A673 (cell line): ENCODE results near the gene CPTP. TPM values are rescaled to one million over a fixed set of nuclear protein-coding genes. Genes with fewer than 3 reads are reported as not detected.

Experiments
- BruUV-seq: library from RNA; stranded (reverse); fragments of 400-500 nt; replicated peaks from 2 replicates; lab custom pipeline; 2021; lab: Mats Ljungman, UMichigan
- CTCF ChIA-PET: fragments of 300-600 bp; sonication (Branson Sonifier 250); formaldehyde crosslinking; loops from one replicate; lab custom pipeline; 2022; ENCODE audit warnings: antibody characterized with exemption; lab: Charles Lee
- POLR2A ChIA-PET: fragments of 300-600 bp; sonication (Branson Sonifier 250); formaldehyde crosslinking; loops from one replicate; lab custom pipeline; 2022; ENCODE audit warnings: antibody characterized with exemption; ENCODE audit not compliant: low non-redundant PET; lab: Charles Lee
- DNase-seq: peaks from one replicate; pipeline ENCODE4 v3.0.0-alpha.2; 2015; ENCODE audit warnings: low spot score
- H3K27ac ChIP-seq: fragments of 200-600 bp; sonication (generic); 2 replicates; pipeline ENCODE4 v1.5.1; 2016; ENCODE audit warnings: mixed run types, low read depth, mild to moderate bottlenecking, mixed read lengths, antibody characterized with exemption, low read length; ENCODE audit not compliant: poor library complexity, severe bottlenecking
- H3K27me3 ChIP-seq: fragments of 200-600 bp; sonication (generic); replicated peaks from 2 replicates; pipeline ENCODE4 v1.6.1; 2017; ENCODE audit warnings: mixed run types, low read depth, mild to moderate bottlenecking, mixed read lengths, antibody characterized with exemption, low read length; ENCODE audit not compliant: insufficient read depth, poor library complexity
- H3K36me3 ChIP-seq: fragments of 200-600 bp; sonication (generic); 2 replicates; pipeline ENCODE4 v1.6.1; 2016; ENCODE audit warnings: mixed run types, mild to moderate bottlenecking, mixed read lengths, antibody characterized with exemption, low read length; ENCODE audit not compliant: insufficient read depth, poor library complexity, severe bottlenecking
- H3K4me1 ChIP-seq: fragments of 200-600 bp; sonication (generic); 2 replicates; pipeline ENCODE4 v1.6.1; 2017; ENCODE audit warnings: mixed run types, mild to moderate bottlenecking, mixed read lengths, antibody characterized with exemption, low read length; ENCODE audit not compliant: insufficient read depth, poor library complexity, severe bottlenecking
- H3K4me3 ChIP-seq: fragments of 200-600 bp; sonication (generic); 2 replicates; pipeline ENCODE4 v1.5.1; 2016; ENCODE audit warnings: low read depth, mixed run types, mild to moderate bottlenecking, mixed read lengths, low read length; ENCODE audit not compliant: poor library complexity, severe bottlenecking
- H3K9me3 ChIP-seq: fragments of 200-600 bp; sonication (generic); 2 replicates; pipeline ENCODE4 v1.6.1; 2016; ENCODE audit warnings: mixed run types, low read depth, mild to moderate bottlenecking, mixed read lengths, antibody characterized with exemption, low read length; ENCODE audit not compliant: poor library complexity, severe bottlenecking
- CTCF ChIP-seq: fragments of 300-800, 200-600 bp; sonication (generic); conservative IDR thresholded peaks from 2 replicates; pipeline ENCODE4 v1.5.1; 2017; ENCODE audit warnings: low read depth, mild to moderate bottlenecking, antibody characterized with exemption, low read length, moderate library complexity, mixed read lengths
- EZH2 ChIP-seq: fragments of 200-600 bp; sonication (generic); IDR thresholded peaks from 2 replicates; pipeline ENCODE4 v1.6.1; 2017; ENCODE audit warnings: borderline replicate concordance, low read depth, mild to moderate bottlenecking, mixed read lengths, antibody characterized with exemption, low read length; ENCODE audit not compliant: poor library complexity, severe bottlenecking
- intact Hi-C: fragments of 100-400 bp; cut with micrococcal nuclease; formaldehyde crosslinking; loops from one replicate; pipeline ENCODE4 v1.10.0; 2022; ENCODE audit not compliant: unreplicated experiment
- total RNA-seq: library from RNA; stranded (reverse); gene quantifications from 2 replicates; pipeline ENCODE4 v1.2.3, GENCODE V29; 2021

CPTP gene
- total RNA-seq, 1 experiment from 2014 or later = 17.0 TPM

DNA sequence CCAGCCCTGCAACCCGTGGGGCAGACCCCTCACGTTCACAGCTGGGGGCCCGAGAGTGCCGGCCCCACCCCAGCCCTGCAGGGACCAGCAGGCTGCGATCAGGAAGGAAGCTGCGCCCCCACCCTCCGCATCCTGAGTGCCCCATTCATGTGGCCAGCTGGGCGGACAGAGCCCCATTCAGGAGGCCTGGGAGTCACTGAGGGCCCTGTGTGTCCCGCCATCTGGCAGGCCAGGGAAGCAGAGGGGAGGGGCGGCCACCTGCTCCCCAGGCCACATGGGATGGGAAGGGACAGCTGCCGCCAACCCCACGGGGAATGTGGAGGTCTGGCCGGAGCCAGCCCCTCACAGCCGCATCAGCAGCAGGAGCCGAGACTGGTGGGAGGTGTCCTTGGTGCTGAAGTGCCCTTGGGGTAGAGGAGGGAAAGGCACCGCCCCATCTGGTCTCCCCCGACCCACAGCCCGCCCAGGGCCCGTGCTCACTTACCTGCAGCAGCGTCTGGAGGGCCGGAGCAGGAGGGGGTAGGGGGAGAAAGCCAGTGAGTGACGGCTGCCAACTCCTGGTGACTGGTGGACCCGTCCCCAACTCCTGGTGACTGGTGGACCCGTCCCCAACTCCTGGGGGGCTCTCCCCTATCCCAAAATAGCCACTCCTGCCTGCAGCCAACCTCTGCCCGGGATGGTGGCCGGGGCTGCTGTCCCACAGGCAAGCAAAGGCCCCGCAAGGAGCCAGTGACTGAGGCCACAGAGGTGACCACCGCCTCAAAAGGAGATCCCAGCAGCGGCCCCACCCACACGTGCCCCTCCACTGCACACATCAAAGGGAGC lies 25.5 kb upstream of the CPTP start:
- peaks cover 3% of the 10 kb centered on the region for H3K4me1 ChIP-seq
- POLR2A ChIA-PET = no interaction called here
- TF ChIP-seq EZH2 (no peak), CTCF (no peak)
- no TSS peak for BruUV-seq
- DNase-seq = no peak
- H3K27ac ChIP-seq = no peak overlapping the region
- intact Hi-C loops = no loop called here
- CTCF ChIA-PET = no interaction called here
- H3K36me3 ChIP-seq = peaks cover 2% of the 10 kb centered on the region
- no peaks in the 10 kb centered on the region for H3K9me3 ChIP-seq
- no peaks in the 10 kb centered on the region for H3K27me3 ChIP-seq
- no peak overlapping the region for H3K4me3 ChIP-seq

DNA sequence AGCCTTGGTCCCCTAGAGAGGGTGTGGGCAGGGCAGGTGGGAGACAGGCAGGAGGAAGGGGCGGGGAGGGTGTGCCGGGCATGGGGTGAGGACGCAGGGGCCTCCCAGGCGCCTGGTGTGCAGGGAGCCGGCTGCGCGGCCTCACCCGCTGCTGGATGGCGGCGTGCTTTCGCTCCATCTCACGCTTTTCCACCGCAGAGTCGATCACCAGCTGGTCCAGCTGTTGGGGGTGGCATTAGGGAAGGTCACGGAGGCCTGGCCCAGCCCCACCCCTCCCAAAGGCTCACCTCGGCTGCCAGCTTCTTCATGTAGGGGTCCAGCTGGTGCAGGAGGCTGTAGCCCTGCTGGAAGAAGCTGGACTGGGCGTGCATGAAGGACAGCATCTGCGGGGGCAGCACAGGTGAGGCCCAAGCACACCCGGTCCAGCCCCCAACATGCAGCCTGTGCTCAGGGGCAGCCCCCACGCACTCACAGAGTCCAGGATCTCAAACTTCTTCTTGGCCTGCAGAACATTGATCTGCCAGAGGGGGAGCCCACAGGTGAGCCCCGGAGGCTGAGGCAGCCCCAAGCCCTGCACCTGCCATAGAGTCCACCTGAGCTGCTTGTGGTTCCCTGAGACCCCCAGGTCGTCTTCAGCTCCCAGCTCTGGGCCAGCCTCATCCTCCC lies 24.8 kb upstream of the CPTP start:
- Histone ChIP-seq H3K9me3 (no peaks in the 10 kb centered on the region), H3K27ac (no peak overlapping the region), H3K36me3 (no peaks in the 10 kb centered on the region), H3K4me1 (peaks cover 11% of the 10 kb centered on the region), H3K4me3 (no peak overlapping the region), H3K27me3 (no peaks in the 10 kb centered on the region)
- TF ChIP-seq EZH2 (no peak), CTCF (peak; percentile 48)
- no peak for DNase-seq
- no TSS peak for BruUV-seq
- intact Hi-C loops = loop anchor here (10.0 kb wide), 1 partner anchor 275 kb away; the partner anchor contains the start of gene AGRN
- ChIA-PET CTCF (no interaction called here), POLR2A (no interaction called here)

DNA sequence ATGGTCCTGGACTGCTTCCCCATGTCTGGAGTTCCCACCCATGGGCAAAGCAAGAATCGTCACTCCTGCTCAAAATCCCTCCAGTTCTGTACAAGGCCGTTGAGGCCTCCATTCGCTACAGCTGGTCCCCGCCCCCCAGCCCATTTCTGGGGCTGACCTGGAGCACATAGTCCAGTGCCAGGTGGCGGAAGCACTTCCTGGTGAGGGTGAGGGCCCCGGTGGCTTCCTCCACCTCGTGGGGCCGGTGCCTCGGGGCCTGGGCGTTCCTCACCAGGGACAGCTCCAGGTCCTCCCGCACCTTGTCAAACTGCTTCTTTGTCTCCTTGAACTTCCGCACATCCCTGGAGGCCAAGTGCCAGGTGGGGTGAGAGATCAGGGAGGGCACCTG lies 24.3 kb upstream of the CPTP start:
- intact Hi-C loops = loop anchor here (10.0 kb wide), 1 partner anchor 276 kb away; the partner anchor contains the start of gene AGRN
- Histone ChIP-seq H3K36me3 (no peaks in the 10 kb centered on the region), H3K27me3 (no peaks in the 10 kb centered on the region), H3K4me3 (no peak overlapping the region), H3K27ac (no peak overlapping the region), H3K9me3 (no peaks in the 10 kb centered on the region), H3K4me1 (peaks cover 16% of the 10 kb centered on the region)
- DNase-seq = no peak
- ChIA-PET CTCF (no interaction called here), POLR2A (no interaction called here)
- no TSS peak for BruUV-seq
- TF ChIP-seq CTCF = peak; percentile 9; the same call in 1 of the 2 replicates
- no peak for TF ChIP-seq EZH2
